ENCODE measurements around the gene EEF2KMT. TPM values are rescaled to one million over a fixed set of nuclear protein-coding genes. Genes with fewer than 3 reads are reported as not detected.
"Not testable (repeated sequence)": the region's sequence is repeated elsewhere in the genome, so short reads cannot be mapped to it uniquely, and the experiment has no call there.

Gene EEF2KMT
- total RNA-seq, 2 donors from 2014 or later: 8.6 to 15.6 TPM

- H3K27me3 ChIP-seq (ENCODE audit: control insufficient read depth, insufficient read depth, low read length, poor library complexity, severe bottlenecking); H3K4me1 ChIP-seq (ENCODE audit: control insufficient read depth, insufficient read depth, low read length); DNase-seq; H3K4me1 Mint-ChIP-seq; H3K27ac Mint-ChIP-seq; H3K4me3 ChIP-seq (ENCODE audit: low read length); H3K36me3 ChIP-seq (ENCODE audit: control insufficient read depth, insufficient read depth, low read length); H3K9me3 Mint-ChIP-seq; H3K9ac ChIP-seq (ENCODE audit: extremely low read depth, low read length, poor library complexity, severe bottlenecking); H3K4me3 Mint-ChIP-seq; H3K27me3 Mint-ChIP-seq (ENCODE audit: insufficient read depth); H3K9me3 ChIP-seq (ENCODE audit: control insufficient read depth, low read length); H3K27ac ChIP-seq (ENCODE audit: low read depth, low read length): not testable (repeated sequence)
- WGBS, 2 experiments (ENCODE audit: insufficient coverage in 1 of 2, insufficient read length in 1 of 2): 95 to 97% methylated on average over 6 to 9 of the region's 9 CpGs
- H3K36me3 Mint-ChIP-seq (ENCODE audit: low read depth): peaks cover 44% of the 10 kb centered on the region
These were observed 13.9 kb downstream of the EEF2KMT start for GRCh38 chr16:5083646-5084045.

- not testable (repeated sequence) for H3K27me3 ChIP-seq (ENCODE audit: control insufficient read depth, insufficient read depth, low read length, poor library complexity, severe bottlenecking); H3K4me1 Mint-ChIP-seq; H3K4me1 ChIP-seq (ENCODE audit: control insufficient read depth, insufficient read depth, low read length); H3K9ac ChIP-seq (ENCODE audit: extremely low read depth, low read length, poor library complexity, severe bottlenecking); H3K27ac Mint-ChIP-seq; H3K4me3 ChIP-seq (ENCODE audit: low read length); H3K9me3 ChIP-seq (ENCODE audit: control insufficient read depth, low read length); H3K9me3 Mint-ChIP-seq; H3K27ac ChIP-seq (ENCODE audit: low read depth, low read length); H3K27me3 Mint-ChIP-seq (ENCODE audit: insufficient read depth); H3K4me3 Mint-ChIP-seq; DNase-seq; H3K36me3 ChIP-seq (ENCODE audit: control insufficient read depth, insufficient read depth, low read length)
- H3K36me3 Mint-ChIP-seq (ENCODE audit: low read depth): peaks cover 44% of the 10 kb centered on the region
- 96% methylated on average over 7 of the region's 9 CpGs; no CpG with 5 or more reads in 1 of the 2 experiments for WGBS, 2 experiments (ENCODE audit: insufficient coverage in 1 of 2, insufficient read length in 1 of 2)
These were observed 16.6 kb downstream of the EEF2KMT start for GRCh38 chr16:5080996-5081395.

DNA sequence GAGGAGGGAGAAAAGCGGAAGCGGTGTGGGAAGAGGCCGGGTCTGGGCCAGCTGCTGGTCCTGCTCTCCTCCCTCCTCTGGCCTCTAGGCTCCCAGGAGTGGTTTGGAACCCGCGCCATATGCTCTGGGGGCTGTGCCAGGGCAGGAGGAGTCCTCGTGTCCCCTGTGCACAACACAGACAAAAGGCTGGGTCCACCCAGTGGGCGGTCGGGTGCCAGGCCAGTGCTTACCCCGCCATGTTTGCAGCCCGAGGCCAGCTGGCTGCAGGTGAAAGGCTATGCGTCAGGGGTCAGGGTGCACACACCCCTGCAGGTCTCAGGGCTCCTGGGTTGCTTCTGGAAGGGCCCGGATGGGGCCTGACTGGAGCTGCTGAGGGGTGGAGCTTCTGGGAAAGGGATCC lies 17.1 kb downstream of the EEF2KMT start:
- WGBS, 2 experiments (ENCODE audit: insufficient coverage in 1 of 2, insufficient read length in 1 of 2): 90 to 94% methylated on average over 5 to 12 of the region's 12 CpGs
- not testable (repeated sequence) for H3K4me3 Mint-ChIP-seq; H3K4me1 ChIP-seq (ENCODE audit: control insufficient read depth, insufficient read depth, low read length); H3K27ac Mint-ChIP-seq; DNase-seq; H3K27me3 Mint-ChIP-seq (ENCODE audit: insufficient read depth); H3K9ac ChIP-seq (ENCODE audit: extremely low read depth, low read length, poor library complexity, severe bottlenecking); H3K9me3 ChIP-seq (ENCODE audit: control insufficient read depth, low read length); H3K27ac ChIP-seq (ENCODE audit: low read depth, low read length); H3K27me3 ChIP-seq (ENCODE audit: control insufficient read depth, insufficient read depth, low read length, poor library complexity, severe bottlenecking); H3K4me3 ChIP-seq (ENCODE audit: low read length); H3K4me1 Mint-ChIP-seq; H3K9me3 Mint-ChIP-seq
- H3K36me3 ChIP-seq (ENCODE audit: control insufficient read depth, insufficient read depth, low read length): peaks cover 14% of the 10 kb centered on the region
- H3K36me3 Mint-ChIP-seq (ENCODE audit: low read depth): peaks cover 48% of the 10 kb centered on the region

DNA sequence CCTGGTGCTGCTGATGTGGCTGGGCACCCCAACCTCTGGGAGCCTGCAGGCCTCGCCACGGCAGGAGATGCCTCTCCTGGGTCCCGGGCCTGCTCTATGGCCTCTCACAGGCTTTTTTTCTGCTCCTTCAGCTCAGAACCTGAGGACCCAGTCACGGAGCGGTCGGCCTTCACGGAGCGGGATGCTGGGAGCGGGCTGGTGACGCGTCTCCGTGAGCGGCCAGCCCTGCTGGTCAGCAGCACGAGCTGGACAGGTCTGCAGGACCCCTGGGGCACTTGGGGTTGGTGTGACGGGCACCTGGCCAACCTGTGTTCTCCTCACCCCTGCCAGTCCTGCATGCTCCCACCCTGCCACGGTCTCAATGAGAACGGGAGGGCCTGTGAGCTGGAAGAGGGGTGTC lies 19.0 kb downstream of the EEF2KMT start:
- DNase-seq: no peak
- H3K4me3 Mint-ChIP-seq: no peak overlapping the region
- Histone ChIP-seq H3K4me3 (ENCODE audit: low read length) (no peak overlapping the region), H3K36me3 (ENCODE audit: control insufficient read depth, insufficient read depth, low read length) (peaks cover 22% of the 10 kb centered on the region), H3K9ac (ENCODE audit: extremely low read depth, low read length, poor library complexity, severe bottlenecking) (no peak overlapping the region), H3K27ac (ENCODE audit: low read depth, low read length) (no peak overlapping the region), H3K9me3 (ENCODE audit: control insufficient read depth, low read length) (no peaks in the 10 kb centered on the region), H3K27me3 (ENCODE audit: control insufficient read depth, insufficient read depth, low read length, poor library complexity, severe bottlenecking) (no peaks in the 10 kb centered on the region), H3K4me1 (ENCODE audit: control insufficient read depth, insufficient read depth, low read length) (no peaks in the 10 kb centered on the region)
- no peaks in the 10 kb centered on the region for H3K9me3 Mint-ChIP-seq
- 89 to 95% methylated on average over 4 to 17 of the region's 17 CpGs for WGBS, 2 experiments (ENCODE audit: insufficient coverage in 1 of 2, insufficient read length in 1 of 2)
- H3K4me1 Mint-ChIP-seq: no peaks in the 10 kb centered on the region
- no peaks in the 10 kb centered on the region for H3K27me3 Mint-ChIP-seq (ENCODE audit: insufficient read depth)
- no peak for TF ChIP-seq CTCF (conservative IDR thresholded peaks at IDR 0.05)
- peaks cover 46% of the 10 kb centered on the region for H3K36me3 Mint-ChIP-seq (ENCODE audit: low read depth)
- H3K27ac Mint-ChIP-seq: no peak overlapping the region

Measured in endodermal cell (in vitro differentiated cells).